HG03159 (cell line): ENCODE data around the gene TOR4A.

Source experiments
- ATAC-seq: cut with Tn5 transposase; IDR thresholded peaks from one replicate; pipeline ENCODE4 v1.9.1; 2021; ENCODE audit warnings: mild to moderate bottlenecking, moderate library complexity; ENCODE audit not compliant: unreplicated experiment

The TOR4A gene

GRCh38 chr9:137331929-137332328 lies 54.4 kb downstream of the TOR4A start:
- no peak for ATAC-seq
